Glutamatergic neuron (in vitro differentiated cells): ENCODE data around the gene KCNN1. TPM values are rescaled to one million over a fixed set of nuclear protein-coding genes. Genes with fewer than 3 reads are reported as not detected.
A peak's percentile ranks its signal among the peaks of the same experiment; 100 is the strongest.

Experiments
- DNase-seq: peaks from one replicate; pipeline ENCODE4 v3.0.0; 2022
- H3K27ac Mint-ChIP-seq: one replicate; pipeline ENCODE4 v1.8.0; 2020; ENCODE audit warnings: mild to moderate bottlenecking, mixed read lengths, inconsistent platforms; ENCODE audit not compliant: unreplicated experiment
- H3K27me3 Mint-ChIP-seq: one replicate; pipeline ENCODE4 v1.8.0; 2020; ENCODE audit warnings: mild to moderate bottlenecking, moderate library complexity, mixed read lengths, inconsistent platforms; ENCODE audit not compliant: unreplicated experiment
- H3K36me3 Mint-ChIP-seq: one replicate; pipeline ENCODE4 v1.8.0; 2020; ENCODE audit warnings: mild to moderate bottlenecking, mixed read lengths, inconsistent platforms; ENCODE audit not compliant: unreplicated experiment
- H3K4me1 Mint-ChIP-seq: one replicate; pipeline ENCODE4 v1.8.0; 2020; ENCODE audit warnings: mild to moderate bottlenecking, low read depth, mixed read lengths, inconsistent platforms; ENCODE audit not compliant: unreplicated experiment
- H3K4me3 Mint-ChIP-seq: one replicate; pipeline ENCODE4 v1.8.0; 2020; ENCODE audit warnings: mild to moderate bottlenecking, mixed read lengths, inconsistent platforms; ENCODE audit not compliant: unreplicated experiment
- H3K9me3 Mint-ChIP-seq: one replicate; pipeline ENCODE4 v1.8.0; 2020; ENCODE audit warnings: mild to moderate bottlenecking, moderate library complexity, mixed read lengths, inconsistent platforms; ENCODE audit not compliant: unreplicated experiment
- total RNA-seq: library from RNA; stranded (reverse); fragmentation: NEBNext Ultra II Directional; extraction: Animal tissue kit (Norgen Biotek cat#: 25700); gene quantifications from one replicate; pipeline ENCODE4 v1.2.1, GENCODE V29; 2021; ENCODE audit not compliant: unreplicated experiment
- TF ChIP-seq, protein P1 (sequence below): fragments of 200-600 bp; sonication (generic); IDR thresholded peaks from one replicate; pipeline ENCODE4 v1.5.0; 2021; ENCODE audit not compliant: partially characterized antibody, unreplicated experiment

The KCNN1 gene
- total RNA-seq, 1 donor from 2014 or later, result 91.1 TPM

- H3K4me1 Mint-ChIP-seq, result no peaks in the 10 kb centered on the region
- peaks cover 4% of the 10 kb centered on the region for H3K27me3 Mint-ChIP-seq
- peaks cover 5% of the 10 kb centered on the region for H3K36me3 Mint-ChIP-seq
- H3K4me3 Mint-ChIP-seq, result no peak overlapping the region
- peaks cover 3% of the 10 kb centered on the region for H3K9me3 Mint-ChIP-seq
- DNase-seq, result no peak
- no peak overlapping the region for H3K27ac Mint-ChIP-seq
- TF ChIP-seq, protein P1, sequence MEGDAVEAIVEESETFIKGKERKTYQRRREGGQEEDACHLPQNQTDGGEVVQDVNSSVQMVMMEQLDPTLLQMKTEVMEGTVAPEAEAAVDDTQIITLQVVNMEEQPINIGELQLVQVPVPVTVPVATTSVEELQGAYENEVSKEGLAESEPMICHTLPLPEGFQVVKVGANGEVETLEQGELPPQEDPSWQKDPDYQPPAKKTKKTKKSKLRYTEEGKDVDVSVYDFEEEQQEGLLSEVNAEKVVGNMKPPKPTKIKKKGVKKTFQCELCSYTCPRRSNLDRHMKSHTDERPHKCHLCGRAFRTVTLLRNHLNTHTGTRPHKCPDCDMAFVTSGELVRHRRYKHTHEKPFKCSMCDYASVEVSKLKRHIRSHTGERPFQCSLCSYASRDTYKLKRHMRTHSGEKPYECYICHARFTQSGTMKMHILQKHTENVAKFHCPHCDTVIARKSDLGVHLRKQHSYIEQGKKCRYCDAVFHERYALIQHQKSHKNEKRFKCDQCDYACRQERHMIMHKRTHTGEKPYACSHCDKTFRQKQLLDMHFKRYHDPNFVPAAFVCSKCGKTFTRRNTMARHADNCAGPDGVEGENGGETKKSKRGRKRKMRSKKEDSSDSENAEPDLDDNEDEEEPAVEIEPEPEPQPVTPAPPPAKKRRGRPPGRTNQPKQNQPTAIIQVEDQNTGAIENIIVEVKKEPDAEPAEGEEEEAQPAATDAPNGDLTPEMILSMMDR, result no peak
Observed at GRCh38 chr19:17988161-17988560, 21.3 kb downstream of the KCNN1 start.

DNA sequence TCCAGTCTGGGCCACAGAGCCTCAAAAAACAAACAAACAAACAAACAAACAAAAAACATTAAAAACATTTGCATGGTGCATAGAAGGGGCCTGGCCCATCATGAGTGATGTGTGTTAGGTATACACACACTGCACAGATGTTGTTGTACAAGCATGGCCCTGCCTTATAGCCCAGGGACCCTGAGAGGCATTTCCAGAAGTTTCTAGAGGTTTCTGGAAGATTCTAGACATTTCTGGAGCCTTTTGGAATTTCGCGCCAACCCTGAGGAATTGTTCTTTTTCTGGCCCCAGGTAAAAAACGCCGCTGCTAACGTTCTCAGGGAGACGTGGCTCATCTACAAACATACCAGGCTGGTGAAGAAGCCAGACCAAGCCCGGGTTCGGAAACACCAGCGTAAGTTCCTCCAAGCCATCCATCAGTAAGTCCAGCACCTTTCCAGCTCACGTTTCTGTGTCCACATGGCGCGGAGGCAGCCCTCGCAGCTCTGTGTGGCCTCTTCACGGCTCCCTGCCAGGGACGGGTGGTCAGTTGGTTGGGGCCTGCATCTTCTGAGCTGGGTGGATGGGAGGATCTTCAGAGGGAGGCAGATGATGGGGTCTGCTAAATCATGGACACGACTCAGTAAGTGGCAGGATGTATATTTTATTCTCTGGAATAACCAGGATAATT is 22.7 kb downstream of the KCNN1 start:
- DNase-seq, result no peak
- Mint-ChIP-seq H3K27ac (no peak overlapping the region), H3K27me3 (peaks cover 4% of the 10 kb centered on the region), H3K9me3 (peaks cover 3% of the 10 kb centered on the region), H3K36me3 (peaks cover 5% of the 10 kb centered on the region), H3K4me1 (no peaks in the 10 kb centered on the region), H3K4me3 (no peak overlapping the region)
- TF ChIP-seq, protein P1, result no peak

DNA sequence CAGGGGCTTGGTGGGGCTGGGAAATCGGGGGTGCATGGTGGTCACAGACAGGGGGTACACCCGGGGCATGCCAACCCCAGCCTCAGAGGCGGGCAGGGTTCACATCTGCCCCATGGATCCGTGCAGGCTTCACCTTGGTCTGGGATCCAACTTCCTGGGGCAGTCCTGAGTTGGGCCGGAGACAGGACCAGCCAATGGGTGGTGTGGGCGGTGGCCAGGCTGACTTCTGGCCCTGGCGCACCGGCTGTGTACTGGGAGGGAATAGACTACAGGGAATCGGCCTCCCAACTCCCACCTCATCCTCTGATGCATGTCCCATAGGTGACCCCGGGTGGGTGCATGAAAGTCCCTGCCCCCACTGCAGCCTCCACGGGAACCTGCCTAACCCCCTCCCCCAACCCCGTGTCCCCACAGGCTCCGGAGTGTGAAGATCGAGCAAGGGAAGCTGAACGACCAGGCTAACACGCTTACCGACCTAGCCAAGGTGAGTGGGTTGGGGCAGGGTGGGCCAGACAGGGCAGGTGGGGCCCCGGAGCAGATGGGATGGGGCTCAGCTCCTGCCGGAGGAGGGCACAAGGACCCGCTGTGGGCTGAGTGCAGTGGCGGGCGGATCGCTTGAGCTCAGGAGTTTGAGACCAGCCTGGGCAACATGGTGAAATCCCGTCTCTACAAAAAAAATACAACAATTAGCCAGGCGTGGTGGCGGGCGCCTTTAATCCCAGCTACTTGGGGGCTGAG is 26.3 kb downstream of the KCNN1 start:
- Mint-ChIP-seq H3K4me1 (no peaks in the 10 kb centered on the region), H3K9me3 (no peaks in the 10 kb centered on the region), H3K36me3 (no peaks in the 10 kb centered on the region), H3K27ac (no peak overlapping the region), H3K27me3 (peaks cover 4% of the 10 kb centered on the region), H3K4me3 (no peak overlapping the region)
- TF ChIP-seq, protein P1, result no peak
- no peak for DNase-seq

DNA sequence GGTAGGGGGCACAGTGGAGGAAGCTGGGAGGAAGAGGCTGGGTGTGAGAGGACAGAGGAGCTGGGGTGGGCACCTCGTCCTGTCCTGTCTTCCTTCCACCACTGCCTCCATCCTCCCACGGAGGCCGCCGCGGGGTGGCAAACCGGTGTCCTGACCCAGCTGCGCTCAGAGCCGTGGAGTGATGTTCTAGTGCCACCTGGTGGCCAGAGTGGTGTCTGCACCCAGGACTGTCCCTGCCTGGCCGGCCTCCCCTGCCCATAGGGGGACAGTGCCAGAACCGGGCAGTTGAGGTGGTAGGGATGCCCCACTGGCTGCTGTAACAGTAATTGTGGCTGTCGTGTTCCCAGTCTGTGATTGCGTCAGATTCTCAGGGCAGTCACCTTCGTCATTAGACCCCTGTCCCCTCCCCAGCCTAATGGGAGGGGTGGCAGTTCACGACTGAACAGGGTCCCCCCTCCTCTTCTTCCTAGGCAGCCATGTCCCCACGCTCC is 30.0 kb downstream of the KCNN1 start:
- Mint-ChIP-seq H3K4me3 (no peak overlapping the region), H3K4me1 (no peaks in the 10 kb centered on the region), H3K27me3 (peaks cover 10% of the 10 kb centered on the region), H3K36me3 (peaks cover 9% of the 10 kb centered on the region), H3K27ac (no peak overlapping the region), H3K9me3 (peaks cover 4% of the 10 kb centered on the region)
- TF ChIP-seq, protein P1, result peak; percentile 96
- peak; percentile 92 for DNase-seq
